ENCODE results near the gene ACSS3.

GRCh38 chr12:81224626-81225025 is 146.7 kb downstream of the ACSS3 start:
- TF ChIP-seq POLR2A (IDR thresholded peaks at IDR 0.05; ENCODE audit: low read depth, low read length) (no peak), POLR2AphosphoS5 (IDR thresholded peaks at IDR 0.05; ENCODE audit: low read depth, low read length) (no peak), TAF1 (IDR thresholded peaks at IDR 0.05; ENCODE audit: borderline replicate concordance, low read depth, low read length) (no peak)
